ENCODE measurements around the gene GRXCR2.
"Not testable (repeated sequence)": the region's sequence is repeated elsewhere in the genome, so short reads cannot be mapped to it uniquely, and the experiment has no call there.

The GRXCR2 gene

DNA sequence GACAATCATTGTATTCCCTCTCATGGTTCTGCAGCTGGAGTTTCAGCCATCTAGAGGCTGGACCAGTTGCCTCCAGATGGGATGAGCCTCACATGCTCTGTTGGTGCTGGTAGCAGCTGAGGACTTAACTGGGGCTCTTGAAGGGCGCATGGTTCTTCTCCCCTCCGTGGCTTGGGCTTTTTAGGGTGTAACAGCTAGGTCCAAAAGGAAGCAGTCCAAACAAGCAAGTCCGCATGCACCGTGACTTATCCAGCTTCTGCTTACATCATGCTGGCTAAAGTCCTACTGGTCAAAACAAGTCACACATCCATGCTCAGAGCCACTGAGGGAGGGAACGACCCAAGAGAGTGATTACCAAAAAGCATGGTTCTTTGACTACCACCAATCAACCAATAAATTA lies 31.9 kb upstream of the GRXCR2 start:
- TF ChIP-seq, protein P1, sequence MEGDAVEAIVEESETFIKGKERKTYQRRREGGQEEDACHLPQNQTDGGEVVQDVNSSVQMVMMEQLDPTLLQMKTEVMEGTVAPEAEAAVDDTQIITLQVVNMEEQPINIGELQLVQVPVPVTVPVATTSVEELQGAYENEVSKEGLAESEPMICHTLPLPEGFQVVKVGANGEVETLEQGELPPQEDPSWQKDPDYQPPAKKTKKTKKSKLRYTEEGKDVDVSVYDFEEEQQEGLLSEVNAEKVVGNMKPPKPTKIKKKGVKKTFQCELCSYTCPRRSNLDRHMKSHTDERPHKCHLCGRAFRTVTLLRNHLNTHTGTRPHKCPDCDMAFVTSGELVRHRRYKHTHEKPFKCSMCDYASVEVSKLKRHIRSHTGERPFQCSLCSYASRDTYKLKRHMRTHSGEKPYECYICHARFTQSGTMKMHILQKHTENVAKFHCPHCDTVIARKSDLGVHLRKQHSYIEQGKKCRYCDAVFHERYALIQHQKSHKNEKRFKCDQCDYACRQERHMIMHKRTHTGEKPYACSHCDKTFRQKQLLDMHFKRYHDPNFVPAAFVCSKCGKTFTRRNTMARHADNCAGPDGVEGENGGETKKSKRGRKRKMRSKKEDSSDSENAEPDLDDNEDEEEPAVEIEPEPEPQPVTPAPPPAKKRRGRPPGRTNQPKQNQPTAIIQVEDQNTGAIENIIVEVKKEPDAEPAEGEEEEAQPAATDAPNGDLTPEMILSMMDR (IDR thresholded peaks at IDR 0.05; ENCODE audit: extremely low read depth, missing control alignments), result no peak
- no peak for DNase-seq (ENCODE audit: low spot score)

DNA sequence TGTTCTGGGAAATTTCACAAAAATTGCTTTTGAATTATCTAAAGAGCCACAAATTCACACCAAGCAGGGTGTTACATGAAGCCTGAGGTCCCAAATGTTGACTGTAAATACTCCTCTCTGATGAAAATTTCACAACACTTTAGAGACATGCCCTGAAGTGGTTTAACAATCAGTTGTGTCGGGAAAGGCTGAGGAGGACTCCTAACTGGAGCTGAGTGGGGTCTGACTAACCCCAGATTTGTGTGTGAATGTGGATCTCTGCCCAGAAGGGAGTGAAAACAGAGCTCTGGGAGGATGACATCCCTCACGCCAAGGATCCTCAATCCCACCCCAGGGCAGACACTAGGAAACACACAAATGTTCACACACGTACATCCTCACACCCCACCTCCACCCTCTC lies 31.1 kb upstream of the GRXCR2 start:
- no peak for DNase-seq (ENCODE audit: low spot score)
- TF ChIP-seq, protein P1 (IDR thresholded peaks at IDR 0.05; ENCODE audit: extremely low read depth, missing control alignments), result no peak

DNA sequence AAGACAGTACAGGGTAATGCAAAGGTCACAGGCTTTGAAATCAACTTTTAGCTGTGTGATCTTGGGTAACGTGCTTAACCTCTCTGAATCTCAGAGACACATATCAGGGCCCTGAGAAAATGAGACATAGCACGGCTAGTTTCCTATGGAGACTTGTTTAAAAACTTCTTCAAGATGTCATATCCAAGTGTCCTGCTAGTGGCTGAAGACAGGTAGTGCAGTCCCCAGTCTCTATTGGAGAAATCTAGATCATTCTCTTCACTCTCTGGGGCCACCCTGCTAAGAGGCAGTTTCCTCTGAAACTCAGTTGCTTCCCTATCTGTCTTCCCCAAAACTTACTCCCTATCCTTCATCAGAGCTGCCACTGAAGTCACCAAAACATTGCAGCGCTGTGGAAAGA lies 30.3 kb upstream of the GRXCR2 start:
- TF ChIP-seq, protein P1 (IDR thresholded peaks at IDR 0.05; ENCODE audit: extremely low read depth, missing control alignments), result no peak
- DNase-seq (ENCODE audit: low spot score), result no peak

DNA sequence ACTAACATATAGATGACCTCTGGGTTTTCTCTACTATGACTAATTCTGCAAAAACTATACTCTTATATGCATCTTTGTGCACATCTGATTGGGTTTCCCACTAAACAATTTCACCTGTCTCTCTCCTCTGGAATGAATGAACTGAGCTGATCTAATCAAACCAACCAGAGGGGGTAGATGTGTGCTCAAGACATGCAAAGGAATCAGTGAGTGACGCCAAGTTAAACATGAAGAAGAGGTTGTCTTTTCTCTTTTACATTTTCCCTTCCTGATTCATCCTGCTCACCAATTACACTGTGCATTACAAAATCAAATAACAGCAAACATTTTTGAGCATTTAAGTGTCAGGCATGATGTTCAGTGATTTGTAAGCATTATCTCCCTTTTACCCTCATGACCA lies 29.6 kb upstream of the GRXCR2 start:
- TF ChIP-seq, protein P1 (IDR thresholded peaks at IDR 0.05; ENCODE audit: extremely low read depth, missing control alignments), result no peak
- DNase-seq (ENCODE audit: low spot score), result no peak

DNA sequence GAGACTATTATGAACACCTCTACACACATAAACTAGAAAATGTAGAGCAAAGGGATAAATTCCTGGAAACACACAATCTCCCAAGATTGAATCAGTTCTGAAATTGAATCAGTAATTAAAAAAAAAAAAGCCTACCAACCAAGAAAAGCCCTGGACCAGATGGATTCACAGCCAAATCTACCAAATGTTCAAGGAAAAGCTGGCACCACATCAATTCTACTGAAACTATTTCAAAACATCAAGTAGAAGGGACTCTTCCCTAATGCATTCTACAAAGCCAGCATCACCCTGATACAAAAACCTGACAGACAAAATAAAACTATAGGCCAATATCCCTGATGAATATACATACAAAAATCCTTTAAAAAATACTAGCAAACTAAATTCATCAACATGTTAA lies 25.4 kb upstream of the GRXCR2 start:
- TF ChIP-seq, protein P1 (IDR thresholded peaks at IDR 0.05; ENCODE audit: extremely low read depth, missing control alignments), result no peak
- no peak for DNase-seq (ENCODE audit: low spot score)

DNA sequence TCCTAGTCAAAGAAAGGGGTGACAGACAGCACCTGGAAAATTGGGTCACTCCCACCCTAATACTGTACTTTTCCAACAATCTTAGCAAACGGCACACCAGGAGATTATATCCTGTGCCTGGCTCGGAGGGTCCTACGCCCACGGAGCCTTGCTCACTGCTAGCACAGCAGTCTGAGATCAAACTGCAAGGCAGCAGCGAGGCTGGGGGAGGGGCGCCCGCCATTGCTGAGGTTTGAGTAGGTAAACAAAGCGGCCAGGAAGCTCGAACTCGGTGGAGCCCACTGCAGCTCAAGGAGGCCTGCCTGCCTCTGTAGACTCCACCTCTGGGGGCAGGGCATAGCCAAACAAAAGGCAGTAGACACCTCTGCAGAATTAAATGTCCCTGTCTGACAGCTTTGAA lies 18.6 kb upstream of the GRXCR2 start:
- DNase-seq (ENCODE audit: low spot score), result not testable (repeated sequence)

DNA sequence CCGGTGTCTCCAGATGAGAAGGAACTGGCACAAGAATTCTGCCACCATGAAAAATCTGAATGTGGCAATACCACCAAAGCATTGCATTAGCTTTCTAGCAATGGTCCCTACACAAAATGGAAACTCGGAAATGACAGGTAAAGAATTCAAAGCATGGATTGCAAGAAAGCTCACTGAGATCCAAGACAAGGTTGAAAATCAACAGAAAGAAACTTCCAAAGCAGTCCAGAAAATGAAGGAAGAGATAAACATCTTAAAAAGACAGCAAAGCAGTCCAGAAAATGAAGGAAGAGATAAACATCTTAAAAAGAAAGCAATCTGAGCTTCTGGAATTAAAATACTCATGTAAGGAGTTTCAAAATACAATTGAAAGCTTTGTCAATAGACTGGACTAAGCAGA lies 16.8 kb upstream of the GRXCR2 start:
- no peak for DNase-seq (ENCODE audit: low spot score)
- TF ChIP-seq, protein P1 (IDR thresholded peaks at IDR 0.05; ENCODE audit: extremely low read depth, missing control alignments), result no peak

DNA sequence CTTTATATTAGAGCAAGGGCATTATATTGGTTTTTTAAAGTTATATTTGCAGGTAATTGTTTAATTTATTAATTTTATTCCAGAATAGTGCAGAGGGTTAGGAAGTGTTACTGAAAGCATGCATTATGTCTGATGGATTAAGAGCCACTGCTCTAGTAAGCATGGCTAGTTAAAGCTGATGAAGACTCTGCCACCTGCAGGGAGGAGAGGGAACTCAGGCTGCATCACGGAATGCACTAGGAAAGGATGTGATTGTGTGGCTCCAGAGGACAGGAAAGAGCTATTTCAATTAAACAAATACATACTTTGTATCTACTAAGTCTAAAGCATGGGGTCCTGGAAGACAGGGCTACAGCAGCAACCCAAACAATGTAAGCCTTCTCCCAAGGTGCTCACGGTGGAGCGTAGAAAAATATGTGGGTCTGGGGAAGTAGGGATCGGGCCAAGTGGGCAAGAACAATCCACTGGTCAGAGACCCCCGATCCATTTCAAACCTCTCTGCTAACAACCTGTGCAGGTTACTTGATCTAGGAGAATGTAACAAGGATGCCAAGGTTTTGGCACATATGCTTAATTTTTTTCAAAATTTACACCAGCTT lies 15.3 kb upstream of the GRXCR2 start:
- DNase-seq (ENCODE audit: low spot score), result no peak
- TF ChIP-seq, protein P1 (IDR thresholded peaks at IDR 0.05; ENCODE audit: extremely low read depth, missing control alignments), result no peak

All from GM20000 (cell line).